GDM1 (cell line): ENCODE results near the gene SLCO2A1.

Experiments used
- DNase-seq: peaks from one replicate; lab custom pipeline; 2025; lab: John Stamatoyannopoulos, UW

SLCO2A1 gene

GRCh38 chr3:133949438-133949837, 80.3 kb downstream of the SLCO2A1 start:
- no peak for DNase-seq

- DNase-seq = no peak
Observed at GRCh38 chr3:133948996-133949395, 80.7 kb downstream of the SLCO2A1 start.

- DNase-seq = no peak
Observed at GRCh38 chr3:133948131-133948810, 81.5 kb downstream of the SLCO2A1 start.

- DNase-seq = no peak
Observed at GRCh38 chr3:133945381-133946095, 84.2 kb downstream of the SLCO2A1 start.

GRCh38 chr3:133944641-133945380, 84.9 kb downstream of the SLCO2A1 start:
- DNase-seq = peak; percentile 11

GRCh38 chr3:133944181-133944580, 85.5 kb downstream of the SLCO2A1 start:
- DNase-seq = no peak

GRCh38 chr3:133943639-133944141, 86.0 kb downstream of the SLCO2A1 start:
- peak; percentile 63 for DNase-seq

- DNase-seq = no peak
Observed at GRCh38 chr3:133943031-133943535, 86.6 kb downstream of the SLCO2A1 start.

GRCh38 chr3:133941415-133941821, 88.3 kb downstream of the SLCO2A1 start:
- no peak for DNase-seq

GRCh38 chr3:133940536-133940935, 89.2 kb downstream of the SLCO2A1 start:
- no peak for DNase-seq

GRCh38 chr3:133939463-133939835, 90.3 kb downstream of the SLCO2A1 start:
- no peak for DNase-seq

GRCh38 chr3:133938770-133939462, 90.8 kb downstream of the SLCO2A1 start:
- no peak for DNase-seq

GRCh38 chr3:133937756-133938601, 91.7 kb downstream of the SLCO2A1 start:
- no peak for DNase-seq

GRCh38 chr3:133937061-133937686, 92.6 kb downstream of the SLCO2A1 start:
- no peak for DNase-seq

- no peak for DNase-seq
Observed at GRCh38 chr3:133935843-133936769, 93.6 kb downstream of the SLCO2A1 start.

GRCh38 chr3:133934996-133935842, 94.5 kb downstream of the SLCO2A1 start:
- DNase-seq = no peak

- DNase-seq = no peak
Observed at GRCh38 chr3:133934073-133934970, 95.4 kb downstream of the SLCO2A1 start.
